Prostate gland (tissue), 2 donors: Measurements from ENCODE around the gene RBP5. TPM values are rescaled to one million over a fixed set of nuclear protein-coding genes. Genes with fewer than 3 reads are reported as not detected.

Experiments used
- DNase-seq: peaks from one replicate; pipeline ENCODE4 v3.0.0-alpha.2; 2019; ENCODE audit warnings: low spot score
- H3K27ac ChIP-seq, 2 donors: fragments of 200-600 bp; sonication (generic); 2 replicates each; pipeline ENCODE4 v1.5.1; 2017 to 2019
- H3K27me3 ChIP-seq: fragments of 200-600 bp; sonication (generic); replicated peaks from 2 replicates; pipeline ENCODE4 v1.5.1; 2019; ENCODE audit not compliant: insufficient read depth
- H3K36me3 ChIP-seq, 2 donors: fragments of 200-600 bp; sonication (generic); 1 replicate in 1 of 2; 2 replicates in 1 of 2; pipeline versions ENCODE4 v1.5.1 to v1.8.1; 2017 to 2019
- H3K4me1 ChIP-seq: fragments of 200-600 bp; sonication (generic); replicated peaks from 2 replicates; pipeline ENCODE4 v1.5.1; 2019
- H3K4me3 ChIP-seq, 2 donors: fragments of 200-600 bp; sonication (generic); 2 replicates each; pipeline ENCODE4 v1.5.1; 2017 to 2019
- H3K9me3 ChIP-seq: fragments of 200-600 bp; sonication (generic); 2 replicates; pipeline ENCODE4 v1.5.1; 2017
- POLR2A ChIP-seq: fragments of 450-650 bp; IDR thresholded peaks from one replicate; pipeline ENCODE4 v1.6.1; 2016; ENCODE audit warnings: antibody characterized with exemption, mild to moderate bottlenecking
- POLR2AphosphoS5 ChIP-seq: sonication (generic); formaldehyde crosslinking; IDR thresholded peaks from one replicate; pipeline ENCODE4 v1.6.1; 2017; ENCODE audit warnings: antibody characterized with exemption
- WGBS: methylation state at CpG from one replicate; pipeline ENCODE4 v1.1.5; 2018; 5-methylcytosine and 5-hydroxymethylcytosine counted together
- intact Hi-C: fragments of 100-400 bp; cut with DNase I; formaldehyde crosslinking; loops from one replicate; pipeline ENCODE4 v1.14.2; 2022
- total RNA-seq, 2 donors: library from RNA; depleted of rRNA; stranded (reverse); fragments of >200 nt; gene quantifications; one replicate each; pipeline ENCODE4 v1.1.0, GENCODE V29; 2016
- TF ChIP-seq, protein P1 (sequence below), 4 experiments: fragments of 200-600 bp in 2 of 4; fragments of 450-650 bp in 2 of 4; sonication (generic) in 2 of 4; IDR thresholded peaks; 1 replicate in 3 of 4; 2 replicates in 1 of 4; pipeline ENCODE4 v1.5.1; 2016 to 2019; ENCODE audit warnings: antibody characterized with exemption in 4 of 4, mild to moderate bottlenecking in 2 of 4, moderate library complexity in 2 of 4

The RBP5 gene
- total RNA-seq, 2 donors from 2014 or later, result 2.4 to 3.5 TPM

DNA sequence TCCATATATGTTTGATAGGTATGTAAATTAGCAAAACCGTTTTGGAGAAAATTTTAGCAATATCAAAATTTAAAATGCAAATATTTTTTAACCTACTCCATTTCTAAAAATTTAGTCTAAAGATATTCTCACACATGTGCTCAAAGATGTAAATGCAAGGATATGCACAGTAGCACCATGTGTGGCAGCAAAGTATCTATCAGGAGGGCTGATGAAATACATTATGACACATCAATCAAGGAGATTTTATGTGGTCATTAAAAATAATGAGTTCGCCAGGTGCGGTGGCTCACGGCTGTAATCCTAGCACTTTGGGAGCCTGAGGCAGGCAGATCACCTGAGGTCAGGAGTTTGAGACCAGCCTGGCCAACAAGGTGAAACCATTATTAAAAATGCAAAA is 28.4 kb downstream of the RBP5 start:
- DNase-seq, result no peak
- Histone ChIP-seq H3K4me3 (no peak overlapping the region), H3K27me3 (no peaks in the 10 kb centered on the region), H3K9me3 (no peaks in the 10 kb centered on the region), H3K27ac (no peak overlapping the region), H3K36me3 (no peaks in the 10 kb centered on the region), H3K4me1 (no peaks in the 10 kb centered on the region)
- intact Hi-C loops, result no loop called here
- 70% methylated on average over 4 of the region's 4 CpGs for WGBS
- TF ChIP-seq, protein P1, sequence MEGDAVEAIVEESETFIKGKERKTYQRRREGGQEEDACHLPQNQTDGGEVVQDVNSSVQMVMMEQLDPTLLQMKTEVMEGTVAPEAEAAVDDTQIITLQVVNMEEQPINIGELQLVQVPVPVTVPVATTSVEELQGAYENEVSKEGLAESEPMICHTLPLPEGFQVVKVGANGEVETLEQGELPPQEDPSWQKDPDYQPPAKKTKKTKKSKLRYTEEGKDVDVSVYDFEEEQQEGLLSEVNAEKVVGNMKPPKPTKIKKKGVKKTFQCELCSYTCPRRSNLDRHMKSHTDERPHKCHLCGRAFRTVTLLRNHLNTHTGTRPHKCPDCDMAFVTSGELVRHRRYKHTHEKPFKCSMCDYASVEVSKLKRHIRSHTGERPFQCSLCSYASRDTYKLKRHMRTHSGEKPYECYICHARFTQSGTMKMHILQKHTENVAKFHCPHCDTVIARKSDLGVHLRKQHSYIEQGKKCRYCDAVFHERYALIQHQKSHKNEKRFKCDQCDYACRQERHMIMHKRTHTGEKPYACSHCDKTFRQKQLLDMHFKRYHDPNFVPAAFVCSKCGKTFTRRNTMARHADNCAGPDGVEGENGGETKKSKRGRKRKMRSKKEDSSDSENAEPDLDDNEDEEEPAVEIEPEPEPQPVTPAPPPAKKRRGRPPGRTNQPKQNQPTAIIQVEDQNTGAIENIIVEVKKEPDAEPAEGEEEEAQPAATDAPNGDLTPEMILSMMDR (IDR thresholded peaks at IDR 0.05), result no peak
- no peak for TF ChIP-seq POLR2AphosphoS5
- no peak for TF ChIP-seq POLR2A

DNA sequence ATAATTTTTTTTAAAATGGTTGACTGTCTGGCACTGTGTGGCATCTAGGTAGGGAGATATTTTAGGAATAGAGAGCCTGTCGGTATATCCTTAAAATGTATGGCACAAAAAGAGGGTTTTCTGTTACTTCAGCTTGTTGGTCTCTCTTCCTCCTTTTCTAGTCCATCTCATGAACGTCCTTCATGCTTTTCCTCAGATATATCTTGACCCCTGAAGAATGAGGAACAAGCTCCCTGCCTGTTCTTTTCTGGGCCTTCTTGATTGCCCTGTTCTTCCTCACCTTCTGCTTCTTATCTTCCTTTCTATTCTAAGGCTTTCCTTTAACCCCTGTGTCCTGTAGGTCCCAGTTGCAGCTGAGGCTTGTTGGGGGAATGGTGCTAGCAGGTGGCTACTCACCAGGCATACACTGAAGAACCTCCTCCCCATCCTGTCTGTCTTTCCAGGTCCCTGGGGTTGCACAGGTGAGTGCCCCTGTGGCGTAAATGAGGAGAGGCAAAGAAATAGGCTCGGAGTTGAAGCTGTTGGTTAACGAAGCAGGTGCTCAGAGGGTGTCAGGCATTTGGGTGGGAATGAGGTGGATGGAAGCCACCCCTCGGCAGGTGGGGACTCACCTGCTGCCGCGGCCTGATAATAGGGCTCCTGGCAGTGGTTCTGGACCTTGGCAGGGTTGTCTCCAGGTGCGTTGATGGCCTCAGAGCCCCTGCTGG is 29.2 kb downstream of the RBP5 start:
- no peaks in the 10 kb centered on the region for H3K27me3 ChIP-seq
- H3K4me1 ChIP-seq, result no peaks in the 10 kb centered on the region
- no peaks in the 10 kb centered on the region for H3K9me3 ChIP-seq
- DNase-seq, result no peak
- H3K27ac ChIP-seq, result no peak overlapping the region
- WGBS, result 88% methylated on average over 9 of the region's 9 CpGs
- H3K4me3 ChIP-seq, result no peak overlapping the region
- intact Hi-C loops, result no loop called here
- no peaks in the 10 kb centered on the region for H3K36me3 ChIP-seq
- TF ChIP-seq, protein P1 (IDR thresholded peaks at IDR 0.05), result no peak
- TF ChIP-seq POLR2AphosphoS5, result no peak
- TF ChIP-seq POLR2A, result no peak

DNA sequence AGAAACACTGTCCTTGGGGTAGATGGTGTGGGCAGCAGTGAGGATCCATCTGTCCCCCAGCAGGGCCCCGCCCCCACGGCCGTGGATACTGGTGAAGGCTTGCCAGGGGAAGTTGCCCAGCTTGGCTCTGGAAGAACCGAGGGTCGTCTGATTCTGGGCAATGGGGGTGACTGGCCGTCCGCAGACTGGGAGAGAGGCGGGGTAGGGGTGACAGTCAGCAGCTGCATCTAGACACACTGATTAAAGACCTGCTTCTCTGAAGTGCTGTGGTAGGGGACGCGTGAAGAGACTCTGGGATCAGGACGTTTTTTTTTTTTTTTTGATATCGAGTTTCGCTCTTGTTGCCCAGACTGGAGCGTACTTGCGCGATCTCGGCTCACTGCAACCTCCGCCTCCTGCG is 31.7 kb downstream of the RBP5 start:
- TF ChIP-seq POLR2A (no peak), POLR2AphosphoS5 (no peak)
- TF ChIP-seq, protein P1 (IDR thresholded peaks at IDR 0.05), result no peak
- 72% methylated on average over 19 of the region's 19 CpGs for WGBS
- Histone ChIP-seq H3K4me1 (no peaks in the 10 kb centered on the region), H3K27me3 (no peaks in the 10 kb centered on the region), H3K4me3 (no peak overlapping the region), H3K9me3 (no peaks in the 10 kb centered on the region), H3K27ac (no peak overlapping the region), H3K36me3 (no peaks in the 10 kb centered on the region)
- no peak for DNase-seq
- intact Hi-C loops, result no loop called here

DNA sequence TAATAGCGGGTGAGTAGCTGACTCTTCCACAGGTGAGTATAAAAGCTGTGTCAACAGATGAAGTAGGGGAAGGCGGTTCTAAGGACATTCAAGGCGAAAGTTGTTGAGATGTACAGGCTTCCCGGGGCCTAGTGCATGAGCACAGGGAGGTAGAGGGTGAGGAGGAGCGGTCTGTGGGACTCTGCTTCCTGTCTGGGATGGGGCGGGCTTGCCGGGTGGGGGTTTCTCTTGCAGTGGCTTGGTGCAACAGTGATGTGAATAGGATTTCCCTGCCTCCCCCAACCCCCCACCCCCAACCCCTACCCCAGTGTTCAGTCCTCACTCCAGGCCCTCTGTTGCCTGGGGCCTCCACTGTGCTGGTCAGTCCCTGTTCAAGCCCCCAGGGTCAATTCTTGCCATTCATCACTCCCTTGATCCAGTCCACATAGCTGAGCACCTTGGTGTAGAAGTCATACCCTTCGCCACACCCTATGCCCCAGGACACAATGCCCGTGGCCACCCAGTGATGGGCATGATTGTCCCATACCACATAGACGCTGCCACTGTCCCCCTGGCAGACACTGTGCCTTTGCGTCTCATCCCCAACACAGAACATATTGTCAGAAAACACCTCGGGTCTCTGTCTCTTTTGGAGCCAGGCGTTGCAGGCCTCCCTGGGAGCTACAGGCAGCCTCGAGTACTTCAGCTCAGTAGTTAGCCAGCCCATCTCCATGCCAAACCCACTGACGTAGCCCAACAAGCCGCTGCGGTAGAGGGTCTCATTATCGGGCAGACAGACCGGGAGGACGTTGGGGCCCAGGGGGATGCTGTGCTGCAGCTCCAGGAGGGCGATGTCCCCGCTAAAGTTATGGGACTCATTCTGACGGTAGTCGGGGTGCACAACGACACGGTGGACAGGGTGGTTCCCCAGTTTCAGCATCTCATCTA is 32.4 kb downstream of the RBP5 start:
- intact Hi-C loops, result no loop called here
- Histone ChIP-seq H3K36me3 (no peaks in the 10 kb centered on the region), H3K9me3 (no peaks in the 10 kb centered on the region), H3K4me3 (no peak overlapping the region), H3K4me1 (no peaks in the 10 kb centered on the region), H3K27me3 (no peaks in the 10 kb centered on the region), H3K27ac (no peak overlapping the region)
- no peak for DNase-seq
- 82% methylated on average over 26 of the region's 26 CpGs for WGBS
- TF ChIP-seq, protein P1 (IDR thresholded peaks at IDR 0.05), result no peak
- TF ChIP-seq POLR2A (no peak), POLR2AphosphoS5 (no peak)
